Measurements from ENCODE around the gene TAF1B. TPM values are rescaled to one million over a fixed set of nuclear protein-coding genes. Genes with fewer than 3 reads are reported as not detected.

Gene TAF1B
- 29.8 and 39.3 TPM in 2 replicates for total RNA-seq

- DNase-seq (ENCODE audit: low read depth), result peak; percentile 94
- TF ChIP-seq, protein P1, sequence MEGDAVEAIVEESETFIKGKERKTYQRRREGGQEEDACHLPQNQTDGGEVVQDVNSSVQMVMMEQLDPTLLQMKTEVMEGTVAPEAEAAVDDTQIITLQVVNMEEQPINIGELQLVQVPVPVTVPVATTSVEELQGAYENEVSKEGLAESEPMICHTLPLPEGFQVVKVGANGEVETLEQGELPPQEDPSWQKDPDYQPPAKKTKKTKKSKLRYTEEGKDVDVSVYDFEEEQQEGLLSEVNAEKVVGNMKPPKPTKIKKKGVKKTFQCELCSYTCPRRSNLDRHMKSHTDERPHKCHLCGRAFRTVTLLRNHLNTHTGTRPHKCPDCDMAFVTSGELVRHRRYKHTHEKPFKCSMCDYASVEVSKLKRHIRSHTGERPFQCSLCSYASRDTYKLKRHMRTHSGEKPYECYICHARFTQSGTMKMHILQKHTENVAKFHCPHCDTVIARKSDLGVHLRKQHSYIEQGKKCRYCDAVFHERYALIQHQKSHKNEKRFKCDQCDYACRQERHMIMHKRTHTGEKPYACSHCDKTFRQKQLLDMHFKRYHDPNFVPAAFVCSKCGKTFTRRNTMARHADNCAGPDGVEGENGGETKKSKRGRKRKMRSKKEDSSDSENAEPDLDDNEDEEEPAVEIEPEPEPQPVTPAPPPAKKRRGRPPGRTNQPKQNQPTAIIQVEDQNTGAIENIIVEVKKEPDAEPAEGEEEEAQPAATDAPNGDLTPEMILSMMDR (IDR thresholded peaks at IDR 0.05; ENCODE audit: insufficient read depth, low read depth, low read length), result peak; percentile 50
- peak within 1 kb of the TSS; percentile 78 for H3K4me3 ChIP-seq (ENCODE audit: low read depth, low read length)
These were observed at the start of gene TAF1B for GRCh38 chr2:9843229-9844035. TAF1B (plus strand) TSS chr2:9843474; CDS start chr2:9843542, 68 bp downstream.

- H3K4me3 ChIP-seq (ENCODE audit: low read depth, low read length), result no peak overlapping the region
- TF ChIP-seq, protein P1 (IDR thresholded peaks at IDR 0.05; ENCODE audit: insufficient read depth, low read depth, low read length), result no peak
- DNase-seq (ENCODE audit: low read depth), result no peak
These were observed 49.2 kb upstream of the TAF1B start for GRCh38 chr2:9793918-9794717.

- TF ChIP-seq, protein P1 (IDR thresholded peaks at IDR 0.05; ENCODE audit: insufficient read depth, low read depth, low read length), result no peak
- no peak for DNase-seq (ENCODE audit: low read depth)
- no peak overlapping the region for H3K4me3 ChIP-seq (ENCODE audit: low read depth, low read length)
These were observed 48.2 kb upstream of the TAF1B start for GRCh38 chr2:9795071-9795470.

- H3K4me3 ChIP-seq (ENCODE audit: low read depth, low read length), result no peak overlapping the region
- TF ChIP-seq, protein P1 (IDR thresholded peaks at IDR 0.05; ENCODE audit: insufficient read depth, low read depth, low read length), result no peak
These were observed 46.9 kb upstream of the TAF1B start for GRCh38 chr2:9796056-9797010.

GRCh38 chr2:9797086-9797485, 46.2 kb upstream of the TAF1B start:
- no peak for DNase-seq (ENCODE audit: low read depth)
- no peak overlapping the region for H3K4me3 ChIP-seq (ENCODE audit: low read depth, low read length)
- TF ChIP-seq, protein P1 (IDR thresholded peaks at IDR 0.05; ENCODE audit: insufficient read depth, low read depth, low read length), result no peak

More at GRCh38 chr2:9796056-9797010, 46.9 kb upstream of the TAF1B start:
- no peak for DNase-seq (ENCODE audit: low read depth)
